H9 (cell line): Measurements from ENCODE around the gene PMP22. TPM values are rescaled to one million over a fixed set of nuclear protein-coding genes. Genes with fewer than 3 reads are reported as not detected.

Experiments used
- DNase-seq: peaks from one replicate; pipeline ENCODE4 v3.0.0-alpha.2; 2017
- H2AFZ ChIP-seq: one replicate; pipeline ENCODE4 v1.6.1; 2013; ENCODE audit warnings: mild to moderate bottlenecking, low read length, control low read depth, moderate library complexity
- H2AK5ac ChIP-seq: 2 replicates; pipeline ENCODE4 v1.6.1; 2013; ENCODE audit warnings: low read length, control low read depth, mixed read lengths; ENCODE audit not compliant: insufficient read length
- H2BK120ac ChIP-seq: one replicate; pipeline ENCODE4 v1.6.1; 2013; ENCODE audit warnings: low read depth, mild to moderate bottlenecking, low read length, control low read depth, inconsistent platforms; ENCODE audit not compliant: poor library complexity, severe bottlenecking
- H2BK12ac ChIP-seq: 2 replicates; pipeline ENCODE4 v1.6.1; 2013; ENCODE audit warnings: low read length, control low read depth, mixed read lengths, low read depth; ENCODE audit not compliant: insufficient read length
- H2BK15ac ChIP-seq: 2 replicates; pipeline ENCODE4 v1.6.1; 2013; ENCODE audit warnings: low read depth, low read length, control low read depth
- H2BK20ac ChIP-seq: one replicate; pipeline ENCODE4 v1.6.1; 2013; ENCODE audit warnings: low read depth, mild to moderate bottlenecking, low read length, control low read depth, inconsistent platforms; ENCODE audit not compliant: poor library complexity, severe bottlenecking
- H2BK5ac ChIP-seq: 2 replicates; pipeline ENCODE4 v1.6.1; 2013; ENCODE audit warnings: low read length, control low read depth, mixed read lengths; ENCODE audit not compliant: insufficient read length
- H3K14ac ChIP-seq: 2 replicates; pipeline ENCODE4 v1.6.1; 2013; ENCODE audit warnings: low read length, control low read depth; ENCODE audit not compliant: insufficient read depth
- H3K18ac ChIP-seq: 2 replicates; pipeline ENCODE4 v1.6.1; 2013; ENCODE audit warnings: low read depth, mild to moderate bottlenecking, mixed read lengths, low read length, control low read depth; ENCODE audit not compliant: insufficient read length
- H3K23ac ChIP-seq: 2 replicates; pipeline ENCODE4 v1.6.1; 2013; ENCODE audit warnings: low read length, control low read depth, mixed read lengths, low read depth; ENCODE audit not compliant: insufficient read length
- H3K23me2 ChIP-seq: 2 replicates; pipeline ENCODE4 v1.6.1; 2013; ENCODE audit warnings: low read depth, mild to moderate bottlenecking, mixed read lengths, low read length, control low read depth; ENCODE audit not compliant: insufficient read length, poor library complexity, severe bottlenecking
- H3K27ac ChIP-seq: 2 replicates; pipeline ENCODE4 v1.5.1; 2013; ENCODE audit warnings: low read length, control low read depth, mixed read lengths, low read depth; ENCODE audit not compliant: insufficient read length
- H3K27me3 ChIP-seq: 2 replicates; pipeline ENCODE4 v1.6.1; 2013; ENCODE audit warnings: low read length, control low read depth, inconsistent platforms; ENCODE audit not compliant: insufficient read depth
- H3K4ac ChIP-seq: 2 replicates; pipeline ENCODE4 v1.6.1; 2013; ENCODE audit warnings: low read depth, mild to moderate bottlenecking, control low read depth, inconsistent platforms, low read length, moderate library complexity
- H3K4me1 ChIP-seq: 2 replicates; pipeline ENCODE4 v1.6.1; 2013; ENCODE audit warnings: low read length, control low read depth, inconsistent platforms; ENCODE audit not compliant: insufficient read depth
- H3K4me2 ChIP-seq: 2 replicates; pipeline ENCODE4 v1.6.1; 2013; ENCODE audit warnings: low read length, control low read depth, mixed read lengths; ENCODE audit not compliant: insufficient read length, insufficient read depth
- H3K56ac ChIP-seq: 2 replicates; pipeline ENCODE4 v1.6.1; 2013; ENCODE audit warnings: low read depth, mild to moderate bottlenecking, mixed read lengths, low read length, control low read depth; ENCODE audit not compliant: insufficient read length
- H3K79me1 ChIP-seq: 2 replicates; pipeline ENCODE4 v1.6.1; 2013; ENCODE audit warnings: low read depth, mild to moderate bottlenecking, moderate library complexity, low read length, control low read depth, inconsistent platforms; ENCODE audit not compliant: insufficient read depth, poor library complexity, severe bottlenecking
- H3K79me2 ChIP-seq: 2 replicates; pipeline ENCODE4 v1.6.1; 2013; ENCODE audit warnings: low read length, control low read depth, inconsistent platforms; ENCODE audit not compliant: insufficient read depth
- H3K9ac ChIP-seq: 2 replicates; pipeline ENCODE4 v1.6.1; 2013; ENCODE audit warnings: low read length, control low read depth, mixed read lengths; ENCODE audit not compliant: insufficient read length; ENCODE audit errors: extremely low read depth
- H3K9me3 ChIP-seq: one replicate; pipeline ENCODE4 v1.6.1; 2013; ENCODE audit warnings: low read depth, low read length, inconsistent platforms; ENCODE audit not compliant: control insufficient read depth
- H3T11ph ChIP-seq: one replicate; pipeline ENCODE4 v1.6.1; 2013; ENCODE audit warnings: mild to moderate bottlenecking, low read length, control low read depth, inconsistent platforms
- H4K20me1 ChIP-seq: one replicate; pipeline ENCODE4 v1.6.1; 2013; ENCODE audit not compliant: control insufficient read depth, insufficient read length, insufficient read depth
- H4K5ac ChIP-seq: 2 replicates; pipeline ENCODE4 v1.6.1; 2013; ENCODE audit warnings: low read depth, mild to moderate bottlenecking, mixed read lengths, low read length, control low read depth; ENCODE audit not compliant: insufficient read length
- H4K8ac ChIP-seq: replicated peaks from 2 replicates; pipeline ENCODE4 v1.6.1; 2013; ENCODE audit warnings: low read length, control low read depth, mixed read lengths, low read depth; ENCODE audit not compliant: insufficient read length
- H4K91ac ChIP-seq: 2 replicates; pipeline ENCODE4 v1.6.1; 2013; ENCODE audit warnings: low read depth, mild to moderate bottlenecking, moderate library complexity, mixed read lengths, low read length, control low read depth; ENCODE audit not compliant: insufficient read length
- H3K27ac Mint-ChIP-seq, 3 experiments: 2 replicates in 2 of 3; 3 replicates in 1 of 3; pipeline ENCODE4 v1.8.0; 2020 to 2021; ENCODE audit warnings: mixed read lengths in 3 of 3, mild to moderate bottlenecking in 1 of 3, moderate library complexity in 1 of 3
- H3K27me3 Mint-ChIP-seq: 2 replicates; pipeline ENCODE4 v1.8.0; 2021; ENCODE audit warnings: low read depth, mild to moderate bottlenecking, moderate library complexity, mixed read lengths
- H3K36me3 Mint-ChIP-seq, 3 experiments: 2 replicates in 2 of 3; 3 replicates in 1 of 3; pipeline ENCODE4 v1.8.0; 2020 to 2021; ENCODE audit warnings: low read depth in 3 of 3, mixed read lengths in 3 of 3; ENCODE audit not compliant: insufficient read depth in 1 of 3
- H3K4me1 Mint-ChIP-seq, 2 experiments: 2 replicates each; pipeline ENCODE4 v1.8.0; 2020; ENCODE audit warnings: mixed read lengths in 2 of 2
- H3K4me3 Mint-ChIP-seq, 2 experiments: 2 replicates in 1 of 2; 3 replicates in 1 of 2; pipeline ENCODE4 v1.8.0; 2020 to 2021; ENCODE audit warnings: mild to moderate bottlenecking in 2 of 2, mixed read lengths in 2 of 2, moderate library complexity in 1 of 2
- H3K9me3 Mint-ChIP-seq, 2 experiments: 2 replicates in 1 of 2; 3 replicates in 1 of 2; pipeline ENCODE4 v1.8.0; 2020; ENCODE audit warnings: mild to moderate bottlenecking in 2 of 2, mixed read lengths in 2 of 2, moderate library complexity in 1 of 2
- WGBS: extraction: QIAGEN DNeasy Blood & Tissue Kit; methylation state at CpG from one replicate; pipeline ENCODE4 v1.1.7; 2013; ENCODE audit warnings: missing lambda C conversion rate, low lambda C conversion rate, mixed read lengths; ENCODE audit not compliant: insufficient read length; ENCODE audit errors: extremely low coverage; 5-methylcytosine and 5-hydroxymethylcytosine counted together
- total RNA-seq: library from RNA; stranded (reverse); gene quantifications from 2 replicates; pipeline ENCODE4 v1.2.1, GENCODE V29; 2021
- TF ChIP-seq, protein P1 (sequence below): fragments of 200-600 bp; sonication (generic); conservative IDR thresholded peaks from 3 replicates; pipeline ENCODE4 v1.8.0; 2021; ENCODE audit warnings: antibody characterized with exemption, mild to moderate bottlenecking

The PMP22 gene
- total RNA-seq, 1 experiment from 2014 or later: 1.5 TPM

DNA sequence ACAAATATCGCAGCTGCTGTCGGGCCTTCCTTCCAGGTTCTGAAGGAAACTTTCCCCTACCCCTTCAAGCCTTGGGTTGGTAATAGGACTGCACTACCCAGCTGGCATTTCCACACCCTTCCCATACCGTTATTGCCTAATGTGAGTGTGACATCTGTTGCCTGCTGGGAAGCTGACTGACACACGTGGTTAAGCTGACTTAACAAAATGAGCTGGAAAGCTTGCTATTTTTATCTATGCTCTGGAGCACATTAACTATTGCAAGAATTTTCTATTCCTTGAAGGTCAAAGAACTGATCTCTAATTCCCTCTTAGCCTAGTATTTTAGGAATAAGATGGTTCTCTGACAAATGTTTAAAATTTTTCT, 79.5 kb downstream of the PMP22 start:
- no peaks in the 10 kb centered on the region for H4K20me1 ChIP-seq
- no peak overlapping the region for H3K4me2 ChIP-seq
- no peak overlapping the region for H3K23ac ChIP-seq
- Mint-ChIP-seq H3K36me3 (no peaks in the 10 kb centered on the region; a peak in 1 of 7 replicates), H3K27ac (no peak overlapping the region), H3K4me3 (no peak overlapping the region), H3K9me3 (peaks cover 0 to 6% of the 10 kb centered on the region in 2 experiments; a peak in 3 of 5 replicates), H3K27me3 (peaks cover 8% of the 10 kb centered on the region), H3K4me1 (peaks cover 5 to 12% of the 10 kb centered on the region in 2 experiments)
- H3K14ac ChIP-seq: no peak overlapping the region
- no peak overlapping the region for H3K4ac ChIP-seq
- no peak overlapping the region for H2BK120ac ChIP-seq
- TF ChIP-seq, protein P1, sequence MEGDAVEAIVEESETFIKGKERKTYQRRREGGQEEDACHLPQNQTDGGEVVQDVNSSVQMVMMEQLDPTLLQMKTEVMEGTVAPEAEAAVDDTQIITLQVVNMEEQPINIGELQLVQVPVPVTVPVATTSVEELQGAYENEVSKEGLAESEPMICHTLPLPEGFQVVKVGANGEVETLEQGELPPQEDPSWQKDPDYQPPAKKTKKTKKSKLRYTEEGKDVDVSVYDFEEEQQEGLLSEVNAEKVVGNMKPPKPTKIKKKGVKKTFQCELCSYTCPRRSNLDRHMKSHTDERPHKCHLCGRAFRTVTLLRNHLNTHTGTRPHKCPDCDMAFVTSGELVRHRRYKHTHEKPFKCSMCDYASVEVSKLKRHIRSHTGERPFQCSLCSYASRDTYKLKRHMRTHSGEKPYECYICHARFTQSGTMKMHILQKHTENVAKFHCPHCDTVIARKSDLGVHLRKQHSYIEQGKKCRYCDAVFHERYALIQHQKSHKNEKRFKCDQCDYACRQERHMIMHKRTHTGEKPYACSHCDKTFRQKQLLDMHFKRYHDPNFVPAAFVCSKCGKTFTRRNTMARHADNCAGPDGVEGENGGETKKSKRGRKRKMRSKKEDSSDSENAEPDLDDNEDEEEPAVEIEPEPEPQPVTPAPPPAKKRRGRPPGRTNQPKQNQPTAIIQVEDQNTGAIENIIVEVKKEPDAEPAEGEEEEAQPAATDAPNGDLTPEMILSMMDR: no peak
- H2AK5ac ChIP-seq: no peak overlapping the region
- H2BK12ac ChIP-seq: no peak overlapping the region
- H4K5ac ChIP-seq: no peak overlapping the region
- H3K9me3 ChIP-seq: no peaks in the 10 kb centered on the region
- no peaks in the 10 kb centered on the region for H3K4me1 ChIP-seq
- H2BK5ac ChIP-seq: no peak overlapping the region
- no peak overlapping the region for H3K56ac ChIP-seq
- WGBS: no CpG with 5 or more reads among the region's 4 CpGs
- H4K91ac ChIP-seq: no peak overlapping the region
- H3K18ac ChIP-seq: no peak overlapping the region
- H3T11ph ChIP-seq: no peak overlapping the region
- DNase-seq: no peak
- no peak overlapping the region for H2BK20ac ChIP-seq
- H3K27ac ChIP-seq: no peak overlapping the region
- no peak overlapping the region for H2BK15ac ChIP-seq
- H3K27me3 ChIP-seq: no peaks in the 10 kb centered on the region
- no peak overlapping the region for H4K8ac ChIP-seq
- no peaks in the 10 kb centered on the region for H3K23me2 ChIP-seq
- H3K9ac ChIP-seq: no peak overlapping the region
- H2AFZ ChIP-seq: no peak overlapping the region
- no peaks in the 10 kb centered on the region for H3K79me2 ChIP-seq
- H3K79me1 ChIP-seq: no peaks in the 10 kb centered on the region
